Measurements from ENCODE around the gene DBI.

DBI gene

GRCh38 chr2:119338272-119338671 lies 28.5 kb upstream of the DBI start:
- no peak overlapping the region for H3K4me3 Mint-ChIP-seq
- H3K9me3 Mint-ChIP-seq: no peaks in the 10 kb centered on the region
- H3K36me3 Mint-ChIP-seq (ENCODE audit: low read depth): no peaks in the 10 kb centered on the region
- no peaks in the 10 kb centered on the region for H3K4me1 Mint-ChIP-seq
- no peak overlapping the region for H3K27ac Mint-ChIP-seq
- TF ChIP-seq CTCF (IDR thresholded peaks at IDR 0.05; ENCODE audit: unreplicated experiment in 3 of 3): no peak
- H3K27me3 Mint-ChIP-seq (ENCODE audit: low read depth): no peaks in the 10 kb centered on the region

- no peaks in the 10 kb centered on the region for H3K9me3 Mint-ChIP-seq
- no peak overlapping the region for H3K4me3 Mint-ChIP-seq
- TF ChIP-seq CTCF (IDR thresholded peaks at IDR 0.05; ENCODE audit: unreplicated experiment in 3 of 3): no peak
- H3K4me1 Mint-ChIP-seq: no peaks in the 10 kb centered on the region
- H3K36me3 Mint-ChIP-seq (ENCODE audit: low read depth): no peaks in the 10 kb centered on the region
- no peak overlapping the region for H3K27ac Mint-ChIP-seq
- H3K27me3 Mint-ChIP-seq (ENCODE audit: low read depth): no peaks in the 10 kb centered on the region
Measured at GRCh38 chr2:119338826-119339561, 27.8 kb upstream of the DBI start.

- Mint-ChIP-seq H3K27me3 (ENCODE audit: low read depth) (no peaks in the 10 kb centered on the region), H3K4me1 (no peaks in the 10 kb centered on the region), H3K36me3 (ENCODE audit: low read depth) (no peaks in the 10 kb centered on the region), H3K4me3 (no peak overlapping the region), H3K27ac (no peak overlapping the region), H3K9me3 (no peaks in the 10 kb centered on the region)
- TF ChIP-seq CTCF (IDR thresholded peaks at IDR 0.05; ENCODE audit: unreplicated experiment in 3 of 3): no peak
Measured at GRCh38 chr2:119339562-119339923, 27.2 kb upstream of the DBI start.

- Mint-ChIP-seq H3K36me3 (ENCODE audit: low read depth) (no peaks in the 10 kb centered on the region), H3K4me1 (no peaks in the 10 kb centered on the region), H3K9me3 (no peaks in the 10 kb centered on the region), H3K27me3 (ENCODE audit: low read depth) (no peaks in the 10 kb centered on the region), H3K27ac (no peak overlapping the region), H3K4me3 (no peak overlapping the region)
- no peak for TF ChIP-seq CTCF (IDR thresholded peaks at IDR 0.05; ENCODE audit: unreplicated experiment in 3 of 3)
Measured at GRCh38 chr2:119341684-119342083, 25.1 kb upstream of the DBI start.

GRCh38 chr2:119349289-119349688 lies 17.5 kb upstream of the DBI start:
- peaks cover 12% of the 10 kb centered on the region for H3K4me1 Mint-ChIP-seq
- no peaks in the 10 kb centered on the region for H3K9me3 Mint-ChIP-seq
- H3K4me3 Mint-ChIP-seq: no peak overlapping the region
- no peaks in the 10 kb centered on the region for H3K36me3 Mint-ChIP-seq (ENCODE audit: low read depth)
- TF ChIP-seq CTCF (IDR thresholded peaks at IDR 0.05; ENCODE audit: unreplicated experiment in 3 of 3): no peak
- H3K27me3 Mint-ChIP-seq (ENCODE audit: low read depth): no peaks in the 10 kb centered on the region
- H3K27ac Mint-ChIP-seq: no peak overlapping the region

- no peak for TF ChIP-seq CTCF (IDR thresholded peaks at IDR 0.05; ENCODE audit: unreplicated experiment in 3 of 3)
- H3K27ac Mint-ChIP-seq: no peak overlapping the region
- no peaks in the 10 kb centered on the region for H3K9me3 Mint-ChIP-seq
- no peaks in the 10 kb centered on the region for H3K27me3 Mint-ChIP-seq (ENCODE audit: low read depth)
- no peak overlapping the region for H3K4me3 Mint-ChIP-seq
- H3K4me1 Mint-ChIP-seq: peaks cover 17% of the 10 kb centered on the region
- H3K36me3 Mint-ChIP-seq (ENCODE audit: low read depth): no peaks in the 10 kb centered on the region
Measured at GRCh38 chr2:119350311-119350998, 16.3 kb upstream of the DBI start.
